Measurements from ENCODE around the gene RAP1GAP. TPM values are rescaled to one million over a fixed set of nuclear protein-coding genes. Genes with fewer than 3 reads are reported as not detected.

RAP1GAP gene
- total RNA-seq, 1 experiment from 2014 or later = not detected

DNA sequence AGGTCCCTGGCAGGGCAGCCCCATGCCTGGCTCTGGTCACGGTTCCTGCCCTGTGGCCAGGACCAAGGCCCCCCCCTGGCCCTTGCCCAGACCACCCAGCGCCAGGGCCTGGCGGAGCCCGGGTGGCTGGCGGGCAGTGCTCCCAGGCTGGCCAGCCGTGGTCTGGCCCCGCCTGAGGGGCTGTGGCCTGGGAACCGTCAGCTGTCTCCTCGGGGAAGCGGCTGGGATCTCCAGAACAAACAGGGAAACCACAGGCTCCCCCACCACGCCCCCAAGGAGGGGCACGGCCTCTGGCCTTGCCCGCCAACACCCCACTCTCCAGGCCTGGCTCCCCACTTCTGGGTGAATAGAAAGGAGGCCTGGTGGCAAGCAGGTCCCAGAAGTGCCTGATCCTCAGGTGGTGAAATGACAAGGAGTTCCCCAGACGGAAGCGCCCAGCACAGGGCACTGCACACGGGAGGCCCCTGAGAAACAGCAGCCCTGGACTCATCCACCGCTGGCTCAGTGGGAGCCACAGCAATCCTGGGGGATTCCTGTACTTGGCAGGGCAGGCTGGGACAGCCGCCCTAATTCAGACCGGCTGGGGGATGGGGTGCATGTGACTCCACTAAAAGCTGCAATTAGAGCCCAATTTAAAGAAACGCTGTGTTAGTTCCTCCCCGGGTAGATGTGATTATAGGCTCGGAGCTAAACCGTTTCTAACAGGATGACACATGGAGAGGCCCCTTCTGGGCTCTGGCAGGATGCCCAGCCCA is 78.9 kb downstream of the RAP1GAP start:
- Histone ChIP-seq H3K36me3 (ENCODE audit: insufficient read depth, low read length) (no peaks in the 10 kb centered on the region), H3K27ac (ENCODE audit: low read length) (no peak overlapping the region), H2AFZ (ENCODE audit: low read length) (no peak overlapping the region), H3K9ac (ENCODE audit: low read length) (no peak overlapping the region), H3K9me2 (replicated peaks; ENCODE audit: insufficient read depth, low read length) (no peaks in the 10 kb centered on the region), H3K4me2 (ENCODE audit: low read depth, low read length, poor library complexity, severe bottlenecking) (no peak overlapping the region), H3K4me1 (ENCODE audit: low read length) (no peaks in the 10 kb centered on the region), H3K27me3 (ENCODE audit: low read length) (no peaks in the 10 kb centered on the region), H3K79me2 (ENCODE audit: low read length) (no peaks in the 10 kb centered on the region), H3K9me3 (ENCODE audit: low read length) (no peaks in the 10 kb centered on the region), H4K20me1 (ENCODE audit: insufficient read depth, low read depth, low read length) (no peaks in the 10 kb centered on the region), H3K4me3 (ENCODE audit: low read length) (no peak overlapping the region)
- DNase-seq = no peak

DNA sequence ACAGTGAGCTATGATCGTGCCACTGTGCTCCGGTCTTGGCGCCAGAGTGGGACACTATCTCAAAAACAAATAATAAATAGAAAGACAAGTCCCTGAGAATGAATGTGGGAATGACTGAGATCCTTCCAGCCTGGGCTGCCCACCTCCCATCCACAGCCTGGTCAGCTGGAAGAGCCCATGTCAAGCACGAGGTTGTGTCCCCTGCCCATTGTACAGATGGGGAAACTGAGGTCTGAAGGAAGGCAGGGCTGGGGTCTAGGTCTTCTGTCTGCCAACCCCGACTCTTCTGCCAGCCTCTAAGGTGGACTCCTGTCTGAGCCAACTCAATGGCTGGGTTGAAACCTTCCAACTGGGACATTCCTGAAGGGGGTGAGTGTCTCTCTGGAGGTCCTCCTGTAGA is 79.5 kb downstream of the RAP1GAP start:
- Histone ChIP-seq H3K4me1 (ENCODE audit: low read length) (no peaks in the 10 kb centered on the region), H3K79me2 (ENCODE audit: low read length) (no peaks in the 10 kb centered on the region), H3K9me3 (ENCODE audit: low read length) (no peaks in the 10 kb centered on the region), H4K20me1 (ENCODE audit: insufficient read depth, low read depth, low read length) (no peaks in the 10 kb centered on the region), H3K27me3 (ENCODE audit: low read length) (no peaks in the 10 kb centered on the region), H3K4me3 (ENCODE audit: low read length) (no peak overlapping the region), H3K4me2 (ENCODE audit: low read depth, low read length, poor library complexity, severe bottlenecking) (no peak overlapping the region), H3K27ac (ENCODE audit: low read length) (no peak overlapping the region), H3K9ac (ENCODE audit: low read length) (no peak overlapping the region), H3K36me3 (ENCODE audit: insufficient read depth, low read length) (no peaks in the 10 kb centered on the region), H2AFZ (ENCODE audit: low read length) (no peak overlapping the region), H3K9me2 (replicated peaks; ENCODE audit: insufficient read depth, low read length) (no peaks in the 10 kb centered on the region)
- DNase-seq = no peak

DNA sequence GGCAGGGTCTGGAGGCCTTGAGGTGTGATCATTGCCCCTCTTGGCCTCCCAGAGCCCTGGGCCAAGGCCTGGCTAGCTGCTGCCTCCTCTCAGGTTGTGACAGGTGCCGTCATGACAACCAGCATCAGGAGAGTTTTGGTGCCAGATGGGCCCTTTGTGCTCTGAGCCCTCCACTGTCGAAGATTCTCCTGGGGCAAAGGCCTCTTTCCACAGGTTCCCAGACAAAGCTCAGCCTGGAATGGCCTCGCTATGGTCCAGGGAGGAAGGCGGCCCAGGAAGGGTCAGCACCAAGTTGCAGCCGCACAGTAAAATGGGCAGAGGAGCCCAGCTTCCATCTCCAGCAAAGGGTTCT is 81.6 kb downstream of the RAP1GAP start:
- no peak overlapping the region for H3K4me3 ChIP-seq (ENCODE audit: low read length)
- no peaks in the 10 kb centered on the region for H3K36me3 ChIP-seq (ENCODE audit: insufficient read depth, low read length)
- DNase-seq = no peak
- no peaks in the 10 kb centered on the region for H3K27me3 ChIP-seq (ENCODE audit: low read length)
- no peaks in the 10 kb centered on the region for H3K9me2 ChIP-seq (replicated peaks; ENCODE audit: insufficient read depth, low read length)
- no peaks in the 10 kb centered on the region for H3K79me2 ChIP-seq (ENCODE audit: low read length)
- no peaks in the 10 kb centered on the region for H3K9me3 ChIP-seq (ENCODE audit: low read length)
- no peaks in the 10 kb centered on the region for H3K4me1 ChIP-seq (ENCODE audit: low read length)
- no peak overlapping the region for H3K27ac ChIP-seq (ENCODE audit: low read length)
- H3K4me2 ChIP-seq (ENCODE audit: low read depth, low read length, poor library complexity, severe bottlenecking) = no peak overlapping the region
- H4K20me1 ChIP-seq (ENCODE audit: insufficient read depth, low read depth, low read length) = no peaks in the 10 kb centered on the region
- no peak overlapping the region for H2AFZ ChIP-seq (ENCODE audit: low read length)
- H3K9ac ChIP-seq (ENCODE audit: low read length) = no peak overlapping the region

DNA sequence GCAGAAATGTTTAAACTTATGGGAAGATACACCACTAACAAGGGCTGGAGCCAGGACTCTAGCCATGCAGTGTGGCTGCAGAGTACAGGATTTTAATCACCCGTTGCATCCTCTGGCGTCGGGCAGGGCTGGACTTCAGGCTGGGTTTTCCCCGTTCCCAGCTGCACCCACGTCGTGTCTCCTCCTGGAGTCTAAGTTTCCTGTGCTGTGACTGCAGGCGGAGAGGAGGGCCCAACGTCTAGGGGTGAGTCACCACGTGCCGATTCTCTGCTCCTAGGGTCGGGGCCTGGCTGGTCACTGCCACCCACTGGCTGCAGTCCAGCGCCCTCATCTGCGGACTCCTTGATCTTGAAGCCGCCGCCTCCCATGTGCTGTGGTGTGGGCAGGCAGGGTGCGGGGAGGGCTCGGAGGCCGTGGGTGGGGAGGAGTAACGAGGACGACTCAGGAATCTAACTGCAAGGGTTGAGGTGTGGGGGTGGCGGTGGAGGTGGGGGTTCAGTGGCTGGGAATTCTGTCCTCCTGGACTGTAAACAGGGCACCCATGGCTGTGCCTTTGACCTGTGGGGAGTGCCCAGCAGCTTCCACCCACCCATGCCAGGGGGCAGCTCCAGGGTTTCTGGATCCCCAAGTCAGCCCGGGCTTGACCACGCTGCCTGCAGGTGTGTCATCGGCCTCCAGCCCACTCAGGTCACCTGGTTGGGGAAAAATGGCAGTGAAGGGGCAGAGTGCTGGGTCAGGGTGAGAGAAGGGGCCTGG is 82.1 kb downstream of the RAP1GAP start:
- Histone ChIP-seq H3K4me2 (ENCODE audit: low read depth, low read length, poor library complexity, severe bottlenecking) (no peak overlapping the region), H3K27me3 (ENCODE audit: low read length) (no peaks in the 10 kb centered on the region), H3K9me3 (ENCODE audit: low read length) (no peaks in the 10 kb centered on the region)

DNA sequence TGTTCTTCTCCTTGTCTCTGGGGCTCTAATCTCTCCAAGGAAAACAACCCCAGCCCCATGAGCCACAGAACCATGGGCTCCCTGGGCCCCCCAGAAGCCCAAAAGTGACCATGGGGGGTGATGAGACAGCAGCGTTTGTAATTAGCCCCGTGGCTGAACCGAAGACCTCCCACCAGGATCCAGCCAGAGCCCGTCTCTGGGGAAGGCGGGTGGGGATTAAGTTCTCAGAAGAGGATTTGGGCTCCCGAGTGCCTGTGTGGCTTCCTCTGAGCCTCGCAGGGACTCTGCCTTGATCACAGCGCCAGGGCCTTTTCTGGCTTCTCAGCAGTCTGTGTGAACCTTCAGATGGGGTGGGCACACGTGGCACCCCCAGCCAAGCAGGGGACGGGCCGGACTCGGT is 82.9 kb downstream of the RAP1GAP start:
- no peaks in the 10 kb centered on the region for H3K9me3 ChIP-seq (ENCODE audit: low read length)
- no peaks in the 10 kb centered on the region for H3K79me2 ChIP-seq (ENCODE audit: low read length)
- no peaks in the 10 kb centered on the region for H3K9me2 ChIP-seq (replicated peaks; ENCODE audit: insufficient read depth, low read length)
- DNase-seq = no peak
- no peaks in the 10 kb centered on the region for H3K27me3 ChIP-seq (ENCODE audit: low read length)
- no peak overlapping the region for H3K4me2 ChIP-seq (ENCODE audit: low read depth, low read length, poor library complexity, severe bottlenecking)
- no peak overlapping the region for H2AFZ ChIP-seq (ENCODE audit: low read length)
- no peaks in the 10 kb centered on the region for H3K36me3 ChIP-seq (ENCODE audit: insufficient read depth, low read length)
- H4K20me1 ChIP-seq (ENCODE audit: insufficient read depth, low read depth, low read length) = no peaks in the 10 kb centered on the region
- H3K27ac ChIP-seq (ENCODE audit: low read length) = no peak overlapping the region
- H3K9ac ChIP-seq (ENCODE audit: low read length) = no peak overlapping the region
- H3K4me1 ChIP-seq (ENCODE audit: low read length) = no peaks in the 10 kb centered on the region
- no peak overlapping the region for H3K4me3 ChIP-seq (ENCODE audit: low read length)

More for the DNA sequence above, 82.1 kb downstream of the RAP1GAP start:
- Histone ChIP-seq H3K4me3 (ENCODE audit: low read length) (no peak overlapping the region), H3K79me2 (ENCODE audit: low read length) (no peaks in the 10 kb centered on the region), H3K4me1 (ENCODE audit: low read length) (no peaks in the 10 kb centered on the region), H4K20me1 (ENCODE audit: insufficient read depth, low read depth, low read length) (no peaks in the 10 kb centered on the region), H2AFZ (ENCODE audit: low read length) (no peak overlapping the region), H3K9ac (ENCODE audit: low read length) (no peak overlapping the region), H3K27ac (ENCODE audit: low read length) (no peak overlapping the region), H3K36me3 (ENCODE audit: insufficient read depth, low read length) (no peaks in the 10 kb centered on the region), H3K9me2 (replicated peaks; ENCODE audit: insufficient read depth, low read length) (no peaks in the 10 kb centered on the region)
- no peak for DNase-seq

DNA sequence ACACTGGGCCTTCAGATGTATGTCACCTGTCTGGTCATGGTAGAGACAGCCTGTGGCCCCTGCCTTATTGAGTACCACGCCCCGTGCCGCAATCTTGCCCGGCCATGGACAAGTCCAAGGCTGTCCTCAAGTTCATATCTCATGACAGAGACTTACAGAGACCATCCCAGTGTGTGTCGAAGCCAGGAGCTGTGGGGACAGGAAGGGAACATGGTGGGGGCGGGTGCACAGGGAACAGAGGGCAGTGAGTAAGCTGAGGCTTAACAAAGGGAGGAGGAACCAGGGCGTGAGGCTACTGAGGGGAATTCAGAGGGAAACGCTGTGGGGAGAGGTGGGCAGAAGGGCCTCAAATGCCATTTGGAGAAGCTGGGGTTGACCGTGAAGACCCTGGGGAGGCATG is 84.1 kb downstream of the RAP1GAP start:
- Histone ChIP-seq H3K4me3 (ENCODE audit: low read length) (no peak overlapping the region), H3K9ac (ENCODE audit: low read length) (no peak overlapping the region), H3K9me3 (ENCODE audit: low read length) (no peaks in the 10 kb centered on the region), H3K79me2 (ENCODE audit: low read length) (no peaks in the 10 kb centered on the region), H3K9me2 (replicated peaks; ENCODE audit: insufficient read depth, low read length) (no peaks in the 10 kb centered on the region), H3K27me3 (ENCODE audit: low read length) (no peaks in the 10 kb centered on the region), H3K36me3 (ENCODE audit: insufficient read depth, low read length) (no peaks in the 10 kb centered on the region), H4K20me1 (ENCODE audit: insufficient read depth, low read depth, low read length) (no peaks in the 10 kb centered on the region), H2AFZ (ENCODE audit: low read length) (no peak overlapping the region), H3K4me1 (ENCODE audit: low read length) (no peaks in the 10 kb centered on the region), H3K27ac (ENCODE audit: low read length) (no peak overlapping the region), H3K4me2 (ENCODE audit: low read depth, low read length, poor library complexity, severe bottlenecking) (no peak overlapping the region)
- DNase-seq = no peak

DNA sequence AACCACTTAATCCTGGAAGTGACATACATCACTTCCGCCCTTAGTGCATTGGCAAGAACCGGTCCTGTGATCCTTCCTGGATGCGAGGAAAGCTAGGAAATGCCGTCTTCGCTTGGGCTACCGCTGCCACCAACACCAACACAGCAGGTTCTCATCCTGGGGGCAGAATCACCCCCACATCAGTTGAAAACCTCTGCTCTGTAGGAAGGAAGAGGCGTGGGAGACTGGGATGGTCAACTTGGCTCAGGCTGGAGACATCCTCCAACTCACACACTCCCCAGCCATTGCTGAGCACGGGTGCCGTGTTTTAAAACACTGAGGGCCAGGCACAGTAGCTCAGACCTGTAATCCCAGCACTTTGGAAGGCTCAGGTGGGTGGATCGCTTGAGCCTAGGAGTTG is 85.1 kb downstream of the RAP1GAP start:
- Histone ChIP-seq H3K4me1 (ENCODE audit: low read length) (no peaks in the 10 kb centered on the region), H3K79me2 (ENCODE audit: low read length) (no peaks in the 10 kb centered on the region), H2AFZ (ENCODE audit: low read length) (no peak overlapping the region)

DNA sequence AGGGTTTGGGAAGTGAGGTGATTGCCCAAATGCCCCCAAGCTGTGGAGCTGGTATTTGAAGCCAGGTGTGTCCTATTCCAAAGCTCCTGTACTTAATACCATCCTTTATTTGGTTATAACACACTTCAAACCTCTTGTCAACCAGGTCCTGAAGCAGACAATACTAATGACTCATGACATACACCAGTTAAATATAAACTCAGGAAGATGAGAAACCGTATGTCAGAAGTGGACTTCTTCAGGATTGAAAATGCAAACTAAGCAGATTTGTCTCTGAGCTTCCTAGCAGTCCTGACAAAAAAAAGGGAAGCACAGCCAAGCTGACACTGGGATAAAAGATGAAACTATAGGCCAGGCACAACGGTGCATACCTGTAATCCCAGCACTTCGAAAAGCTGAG is 89.4 kb downstream of the RAP1GAP start:
- no peak overlapping the region for H3K4me2 ChIP-seq (ENCODE audit: low read depth, low read length, poor library complexity, severe bottlenecking)
- no peaks in the 10 kb centered on the region for H3K27me3 ChIP-seq (ENCODE audit: low read length)
- H3K36me3 ChIP-seq (ENCODE audit: insufficient read depth, low read length) = no peaks in the 10 kb centered on the region
- no peaks in the 10 kb centered on the region for H3K9me3 ChIP-seq (ENCODE audit: low read length)
- H3K4me1 ChIP-seq (ENCODE audit: low read length) = no peaks in the 10 kb centered on the region
- H2AFZ ChIP-seq (ENCODE audit: low read length) = no peak overlapping the region
- H3K9ac ChIP-seq (ENCODE audit: low read length) = no peak overlapping the region
- H3K79me2 ChIP-seq (ENCODE audit: low read length) = no peaks in the 10 kb centered on the region
- H3K9me2 ChIP-seq (replicated peaks; ENCODE audit: insufficient read depth, low read length) = no peaks in the 10 kb centered on the region
- H4K20me1 ChIP-seq (ENCODE audit: insufficient read depth, low read depth, low read length) = no peaks in the 10 kb centered on the region
- DNase-seq = no peak
- no peak overlapping the region for H3K4me3 ChIP-seq (ENCODE audit: low read length)
- no peak overlapping the region for H3K27ac ChIP-seq (ENCODE audit: low read length)

More for the DNA sequence above, 85.1 kb downstream of the RAP1GAP start:
- Histone ChIP-seq H3K9ac (ENCODE audit: low read length) (no peak overlapping the region), H4K20me1 (ENCODE audit: insufficient read depth, low read depth, low read length) (no peaks in the 10 kb centered on the region), H3K4me2 (ENCODE audit: low read depth, low read length, poor library complexity, severe bottlenecking) (no peak overlapping the region), H3K27ac (ENCODE audit: low read length) (no peak overlapping the region), H3K9me2 (replicated peaks; ENCODE audit: insufficient read depth, low read length) (no peaks in the 10 kb centered on the region), H3K36me3 (ENCODE audit: insufficient read depth, low read length) (no peaks in the 10 kb centered on the region), H3K4me3 (ENCODE audit: low read length) (no peak overlapping the region), H3K27me3 (ENCODE audit: low read length) (no peaks in the 10 kb centered on the region), H3K9me3 (ENCODE audit: low read length) (no peaks in the 10 kb centered on the region)
- no peak for DNase-seq

Data from Karpas-422 (cell line).